Measurements from ENCODE around the gene STK24.

DNA sequence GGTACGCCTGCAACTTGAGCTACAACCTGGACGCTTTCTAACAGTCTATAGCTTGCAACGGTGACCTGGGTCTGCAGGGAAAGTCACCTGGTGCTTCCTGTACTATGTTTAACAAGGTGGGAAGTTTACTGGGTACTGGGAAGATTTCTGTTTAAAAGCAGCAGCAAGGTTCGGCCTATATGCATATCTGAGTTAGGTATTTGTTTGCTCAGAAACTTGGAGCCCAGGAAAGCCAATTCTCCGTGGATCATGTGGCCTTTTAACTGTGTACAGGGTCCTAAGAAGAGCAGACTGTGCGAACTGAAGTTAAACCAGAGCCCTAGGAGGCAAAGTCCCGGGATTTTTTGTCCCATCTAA is 103.1 kb downstream of the STK24 start:
- TF ChIP-seq, protein P1, sequence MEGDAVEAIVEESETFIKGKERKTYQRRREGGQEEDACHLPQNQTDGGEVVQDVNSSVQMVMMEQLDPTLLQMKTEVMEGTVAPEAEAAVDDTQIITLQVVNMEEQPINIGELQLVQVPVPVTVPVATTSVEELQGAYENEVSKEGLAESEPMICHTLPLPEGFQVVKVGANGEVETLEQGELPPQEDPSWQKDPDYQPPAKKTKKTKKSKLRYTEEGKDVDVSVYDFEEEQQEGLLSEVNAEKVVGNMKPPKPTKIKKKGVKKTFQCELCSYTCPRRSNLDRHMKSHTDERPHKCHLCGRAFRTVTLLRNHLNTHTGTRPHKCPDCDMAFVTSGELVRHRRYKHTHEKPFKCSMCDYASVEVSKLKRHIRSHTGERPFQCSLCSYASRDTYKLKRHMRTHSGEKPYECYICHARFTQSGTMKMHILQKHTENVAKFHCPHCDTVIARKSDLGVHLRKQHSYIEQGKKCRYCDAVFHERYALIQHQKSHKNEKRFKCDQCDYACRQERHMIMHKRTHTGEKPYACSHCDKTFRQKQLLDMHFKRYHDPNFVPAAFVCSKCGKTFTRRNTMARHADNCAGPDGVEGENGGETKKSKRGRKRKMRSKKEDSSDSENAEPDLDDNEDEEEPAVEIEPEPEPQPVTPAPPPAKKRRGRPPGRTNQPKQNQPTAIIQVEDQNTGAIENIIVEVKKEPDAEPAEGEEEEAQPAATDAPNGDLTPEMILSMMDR (conservative IDR thresholded peaks at IDR 0.05 in 1 of 2, IDR thresholded peaks at IDR 0.05 in 1 of 2; ENCODE audit: low read depth in 1 of 2, low read length in 2 of 2) = no peak
- TF ChIP-seq EZH2 (IDR thresholded peaks at IDR 0.05; ENCODE audit: low read length, missing control alignments) = no peak
